CD14-positive monocyte (primary cell): ENCODE results near the gene FAM53A. TPM values are rescaled to one million over a fixed set of nuclear protein-coding genes. Genes with fewer than 3 reads are reported as not detected.

Experiments
- DNase-seq, 3 donors: peaks; one replicate each; pipeline ENCODE4 v3.0.0-alpha.2; 2011 to 2022
- H2AFZ ChIP-seq: 2 replicates; pipeline ENCODE4 v1.6.0; 2012; ENCODE audit warnings: mild to moderate bottlenecking, low read depth, low read length, inconsistent platforms; ENCODE audit not compliant: insufficient read depth, poor library complexity, severe bottlenecking
- H3K27ac ChIP-seq, 2 donors: 1 replicate in 1 of 2; 2 replicates in 1 of 2; pipeline ENCODE4 v1.5.1; 2012 to 2013; ENCODE audit warnings: low read length in 2 of 2, control low read depth in 1 of 2, inconsistent platforms in 1 of 2, low read depth in 1 of 2, mild to moderate bottlenecking in 1 of 2
- H3K27me3 ChIP-seq, 2 donors: one replicate each; pipeline versions ENCODE4 v1.6.0 to v1.6.1; 2011 to 2013; ENCODE audit warnings: low read length in 2 of 2; ENCODE audit not compliant: control insufficient read depth in 2 of 2, insufficient read depth in 2 of 2
- H3K36me3 ChIP-seq, 2 donors: replicated peaks in 1 of 2; 1 replicate in 1 of 2; 2 replicates in 1 of 2; pipeline versions ENCODE4 v1.5.1 to v1.6.1; 2012 to 2013; ENCODE audit warnings: low read length in 2 of 2, control low read depth in 1 of 2, inconsistent platforms in 1 of 2, mild to moderate bottlenecking in 1 of 2; ENCODE audit not compliant: insufficient read depth in 2 of 2, control insufficient read depth in 1 of 2
- H3K4me1 ChIP-seq, 2 donors: 1 replicate in 1 of 2; 2 replicates in 1 of 2; pipeline versions ENCODE4 v1.5.1 to v1.6.1; 2012 to 2013; ENCODE audit warnings: low read length in 2 of 2, control low read depth in 1 of 2, inconsistent platforms in 1 of 2, mild to moderate bottlenecking in 1 of 2, moderate library complexity in 1 of 2; ENCODE audit not compliant: insufficient read depth in 2 of 2, control insufficient read depth in 1 of 2
- H3K4me2 ChIP-seq: replicated peaks from 2 replicates; pipeline ENCODE3; 2012; ENCODE audit warnings: low read length, moderate library complexity, mild to moderate bottlenecking; ENCODE audit not compliant: poor library complexity, severe bottlenecking; ENCODE audit errors: extremely low read depth
- H3K4me3 ChIP-seq, 3 experiments: fragments of 200-600 bp in 1 of 3; sonication (generic) in 1 of 3; replicated peaks in 1 of 3; 1 replicate in 2 of 3; 2 replicates in 1 of 3; pipeline ENCODE4 v1.5.1; 2011 to 2013; ENCODE audit warnings: low read length in 3 of 3, mild to moderate bottlenecking in 3 of 3, control low read depth in 2 of 3, low read depth in 2 of 3, inconsistent platforms in 1 of 3, moderate library complexity in 1 of 3
- H3K79me2 ChIP-seq: 2 replicates; pipeline ENCODE4 v1.6.0; 2012; ENCODE audit warnings: mild to moderate bottlenecking, control low read depth, inconsistent platforms, low read length, moderate library complexity; ENCODE audit not compliant: insufficient read depth
- H3K9ac ChIP-seq: 2 replicates; pipeline ENCODE4 v1.6.0; 2017; ENCODE audit warnings: low read length, mild to moderate bottlenecking; ENCODE audit not compliant: insufficient read depth, poor library complexity, severe bottlenecking
- H3K9me3 ChIP-seq, 2 donors: replicated peaks in 1 of 2; 1 replicate in 1 of 2; 2 replicates in 1 of 2; pipeline versions ENCODE4 v1.5.1 to v1.6.1; 2012 to 2013; ENCODE audit warnings: low read length in 2 of 2, control low read depth in 1 of 2; ENCODE audit not compliant: control insufficient read depth in 1 of 2, insufficient read depth in 1 of 2
- H4K20me1 ChIP-seq: 2 replicates; pipeline ENCODE4 v1.6.0; 2012; ENCODE audit warnings: mild to moderate bottlenecking, low read length, control low read depth, moderate library complexity; ENCODE audit not compliant: insufficient read depth
- H3K27ac Mint-ChIP-seq, 7 donors: one replicate each; pipeline ENCODE4 v1.8.0; 2020; ENCODE audit warnings: mild to moderate bottlenecking in 7 of 7, mixed read lengths in 7 of 7, moderate library complexity in 6 of 7, inconsistent platforms in 2 of 7
- H3K27me3 Mint-ChIP-seq, 3 donors: one replicate each; pipeline ENCODE4 v1.8.0; 2021 to 2022; ENCODE audit warnings: low read depth in 3 of 3, mild to moderate bottlenecking in 3 of 3, mixed read lengths in 3 of 3, moderate library complexity in 3 of 3, inconsistent platforms in 1 of 3
- H3K36me3 Mint-ChIP-seq, 2 donors: one replicate each; pipeline ENCODE4 v1.8.0; 2020; ENCODE audit warnings: mixed read lengths in 2 of 2, inconsistent platforms in 1 of 2, mild to moderate bottlenecking in 1 of 2
- H3K4me1 Mint-ChIP-seq: one replicate; pipeline ENCODE4 v1.8.0; 2020; ENCODE audit warnings: mild to moderate bottlenecking, mixed read lengths
- H3K4me3 Mint-ChIP-seq, 2 donors: one replicate each; pipeline ENCODE4 v1.8.0; 2020; ENCODE audit warnings: mild to moderate bottlenecking in 2 of 2, mixed read lengths in 2 of 2, moderate library complexity in 1 of 2
- H3K9me3 Mint-ChIP-seq, 7 donors: one replicate each; pipeline ENCODE4 v1.8.0; 2020 to 2022; ENCODE audit warnings: mixed read lengths in 7 of 7, mild to moderate bottlenecking in 6 of 7, moderate library complexity in 6 of 7, inconsistent platforms in 2 of 7
- CTCF ChIP-seq: fragments of 200-600 bp; IDR thresholded peaks from one replicate; pipeline ENCODE4 v1.8.0; 2022; ENCODE audit warnings: antibody characterized with exemption, mild to moderate bottlenecking
- WGBS: methylation state at CpG from one replicate; pipeline ENCODE4 v1.1.5; 2013; ENCODE audit warnings: missing lambda C conversion rate; ENCODE audit not compliant: insufficient coverage; 5-methylcytosine and 5-hydroxymethylcytosine counted together
- intact Hi-C, 2 donors: fragments of 100-400 bp; cut with micrococcal nuclease; formaldehyde crosslinking; loops; one replicate each; pipeline versions ENCODE4 v1.15.0 to v1.15.1; 2023
- polyA plus RNA-seq, 3 donors: library from polyadenylated mRNA; depleted of rRNA in 1 of 3; unstranded in 2 of 3; stranded (reverse) in 1 of 3; fragments of 300-500 nt in 2 of 3; fragments of >200 nt in 1 of 3; fragmentation: Illumina TruSeq in 2 of 3; gene quantifications; 1 replicate in 2 of 3; 2 replicates in 1 of 3; pipeline ENCODE4 v1.2.3, GENCODE V29; 2012 to 2021

FAM53A gene
- polyA plus RNA-seq, 3 donors: 0.40 to 0.82 (median 0.76) TPM

GRCh38 chr4:1598206-1599025 lies 85.7 kb downstream of the FAM53A start:
- 87% methylated on average over 25 of the region's 42 CpGs for WGBS
- Mint-ChIP-seq H3K4me1 (no peaks in the 10 kb centered on the region), H3K4me3 (no peak overlapping the region), H3K36me3 (no peaks in the 10 kb centered on the region), H3K27ac (no peak overlapping the region), H3K27me3 (peaks cover 0 to 2% (median 0%) of the 10 kb centered on the region in 3 donors), H3K9me3 (peaks cover 2 to 14% (median 6%) of the 10 kb centered on the region in 7 donors)
- no peak overlapping the region for H3K4me2 ChIP-seq
- no peaks in the 10 kb centered on the region for H3K27me3 ChIP-seq
- H3K36me3 ChIP-seq: no peaks in the 10 kb centered on the region
- H4K20me1 ChIP-seq: no peaks in the 10 kb centered on the region
- no peak for TF ChIP-seq CTCF
- H3K4me1 ChIP-seq: no peaks in the 10 kb centered on the region
- no peak overlapping the region for H3K9ac ChIP-seq
- DNase-seq: no peak
- no peak overlapping the region for H3K27ac ChIP-seq
- no peak overlapping the region for H3K4me3 ChIP-seq
- H3K79me2 ChIP-seq: no peaks in the 10 kb centered on the region
- intact Hi-C loops: no loop called here
- H3K9me3 ChIP-seq: peaks cover 0 to 3% of the 10 kb centered on the region in 2 donors
- no peak overlapping the region for H2AFZ ChIP-seq

DNA sequence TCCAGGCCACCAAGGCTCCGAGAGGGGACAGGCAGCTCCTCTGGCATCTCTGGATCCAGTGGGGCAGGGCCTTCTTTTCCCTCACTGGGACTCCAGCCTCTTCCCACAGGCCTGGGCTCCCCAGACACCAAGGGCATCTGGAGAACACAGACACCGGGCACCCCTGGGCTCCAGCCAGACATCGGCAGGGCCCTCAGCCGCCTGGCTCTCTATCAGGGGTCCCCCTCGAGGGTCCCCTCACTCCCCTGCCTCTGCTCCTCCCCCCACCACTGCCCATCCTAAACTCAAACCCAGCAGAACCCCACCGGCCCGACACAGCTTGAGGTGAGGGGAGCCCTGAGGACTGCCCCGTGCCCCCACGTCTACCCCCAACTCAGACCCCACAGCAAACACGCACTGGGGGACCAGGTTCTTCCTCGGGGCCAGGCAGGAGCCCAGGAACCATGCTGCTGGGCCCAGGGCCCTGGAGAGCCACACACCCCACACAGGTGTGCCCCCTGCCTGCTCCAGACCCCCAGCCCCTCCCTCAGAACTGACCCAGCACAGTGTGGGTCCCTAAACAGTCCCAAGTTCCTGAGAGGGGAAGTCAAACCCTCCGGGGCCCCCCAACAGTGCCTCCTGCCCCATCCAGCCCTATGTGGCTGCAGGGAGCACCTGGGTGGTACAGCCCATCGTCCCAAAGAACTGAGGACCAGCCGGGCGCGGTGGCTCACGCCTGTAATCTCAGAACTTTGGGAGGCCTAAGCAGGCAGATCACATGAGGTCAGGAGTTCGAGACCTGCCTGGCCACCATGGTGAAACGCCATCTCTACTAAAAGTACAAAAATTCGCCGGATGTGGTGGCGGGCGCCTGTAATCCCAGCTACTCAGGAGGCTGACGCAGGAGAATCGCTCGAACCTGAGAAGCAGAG lies 86.8 kb downstream of the FAM53A start:
- H3K9me3 ChIP-seq: peaks cover 3 to 11% of the 10 kb centered on the region in 2 donors
- TF ChIP-seq CTCF: no peak
- no peaks in the 10 kb centered on the region for H3K79me2 ChIP-seq
- no peak overlapping the region for H3K4me3 Mint-ChIP-seq
- H3K4me3 ChIP-seq: no peak overlapping the region
- H3K9me3 Mint-ChIP-seq: peaks cover 2 to 20% (median 7%) of the 10 kb centered on the region in 7 donors
- H3K36me3 Mint-ChIP-seq: no peaks in the 10 kb centered on the region
- H2AFZ ChIP-seq: no peak overlapping the region
- H3K27ac ChIP-seq: no peak overlapping the region
- H3K4me1 Mint-ChIP-seq: no peaks in the 10 kb centered on the region
- H3K4me2 ChIP-seq: no peak overlapping the region
- 87% methylated on average over 17 of the region's 26 CpGs for WGBS
- intact Hi-C loops: no loop called here
- H4K20me1 ChIP-seq: no peaks in the 10 kb centered on the region
- no peaks in the 10 kb centered on the region for H3K27me3 ChIP-seq
- DNase-seq: no peak
- no peaks in the 10 kb centered on the region for H3K4me1 ChIP-seq
- H3K27ac Mint-ChIP-seq: peak overlapping the region in 1 of 7 donors; percentile 57
- H3K36me3 ChIP-seq: no peaks in the 10 kb centered on the region
- peaks cover 0 to 2% (median 0%) of the 10 kb centered on the region in 3 donors for H3K27me3 Mint-ChIP-seq
- no peak overlapping the region for H3K9ac ChIP-seq
